ENCODE measurements around the gene LPO. TPM values are rescaled to one million over a fixed set of nuclear protein-coding genes. Genes with fewer than 3 reads are reported as not detected.

Gene LPO
- total RNA-seq, 1 experiment from 2014 or later: not detected

- Mint-ChIP-seq H3K27ac (ENCODE audit: unreplicated experiment) (no peak overlapping the region), H3K4me1 (ENCODE audit: low read depth, unreplicated experiment) (no peaks in the 10 kb centered on the region), H3K9me3 (ENCODE audit: low read depth, unreplicated experiment) (no peaks in the 10 kb centered on the region), H3K36me3 (ENCODE audit: insufficient read depth, unreplicated experiment) (no peaks in the 10 kb centered on the region), H3K27me3 (ENCODE audit: unreplicated experiment) (peaks cover 80% of the 10 kb centered on the region), H3K4me3 (ENCODE audit: low read depth, unreplicated experiment) (no peak overlapping the region)
- no peak for DNase-seq
- TF ChIP-seq CTCF (IDR thresholded peaks at IDR 0.05; ENCODE audit: unreplicated experiment): no peak
- CTCF ChIA-PET: interaction anchor here (0.8 to 1.7 kb wide), 6 partner anchors 34 to 130 kb away, joined by 3 to 40 read pairs (median 6); partner anchors contain the start of genes RNF43 and SUPT4H1
- intact Hi-C loops (cut with micrococcal nuclease; ENCODE audit: unreplicated experiment): no loop called here
- no TSS peak for BruUV-seq (replicated peaks)
Measured at GRCh38 chr17:58318065-58318481, 79.7 kb downstream of the LPO start.

Other genes with a start within 250 kb of the LPO start
- 232 and 239 TPM in 2 replicates for gene SRSF1, start 231.3 kb upstream of the LPO start, total RNA-seq (2022)
- gene DYNLL2, start 155.2 kb upstream of the LPO start, total RNA-seq (2022): 24.8 and 29.2 TPM in 2 replicates
- gene OR4D1, start 90.2 kb upstream of the LPO start, total RNA-seq (2022): not detected in 2 replicates
- not detected in 2 replicates for gene OR4D2, start 71.6 kb upstream of the LPO start, total RNA-seq (2022)
- gene EPX, start 45.9 kb upstream of the LPO start, total RNA-seq (2022): not detected in 2 replicates
- 9.6 and 14.1 TPM in 2 replicates for gene MKS1, start 19.3 kb upstream of the LPO start, total RNA-seq (2022)
- not detected in 2 replicates for gene MPO, start 42.4 kb downstream of the LPO start, total RNA-seq (2022)
- gene TSPOAP1, start 90.2 kb downstream of the LPO start, total RNA-seq (2022): not detected in 2 replicates
- 40.3 and 46.7 TPM in 2 replicates for gene SUPT4H1, start 113.6 kb downstream of the LPO start, total RNA-seq (2022)
- gene RNF43, start 178.9 kb downstream of the LPO start, total RNA-seq (2022): 2.9 and 4.5 TPM in 2 replicates
- gene HSF5, start 249.8 kb downstream of the LPO start, total RNA-seq (2022): 0.07 TPM in 1 of 2 replicates, not detected in the other